Femur (tissue), 1 donor: ENCODE data around the gene KRT77.

Experiments used
- DNase-seq: peaks from one replicate; pipeline ENCODE4 v3.0.0-alpha.2; 2017

KRT77 gene

DNA sequence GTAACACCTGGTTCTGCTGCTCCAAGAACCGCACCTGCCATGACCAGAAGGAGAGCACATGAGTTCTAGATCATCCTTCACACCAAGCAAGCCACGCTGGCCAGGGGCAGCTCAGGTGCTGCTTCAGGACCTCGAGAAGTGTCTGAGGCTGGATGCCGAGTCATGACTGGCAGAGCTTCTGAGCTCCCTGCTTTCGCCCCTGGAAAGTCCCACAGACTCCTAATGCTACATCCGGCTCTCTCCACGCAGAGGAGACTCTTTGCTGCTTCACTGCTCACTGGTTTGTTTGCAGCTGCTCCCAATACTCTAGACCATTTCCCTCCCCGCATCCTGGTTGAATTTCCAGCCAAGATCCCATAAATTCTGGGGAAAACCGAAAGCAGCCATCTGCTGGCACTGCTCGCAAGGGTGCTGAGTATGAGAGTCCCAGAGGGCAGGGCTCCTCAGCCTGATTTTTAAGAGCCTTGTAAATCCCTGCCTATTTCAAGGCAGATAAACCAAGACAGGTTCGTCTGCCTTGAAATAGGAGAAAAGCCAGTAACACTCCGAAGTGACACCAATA is 52.7 kb downstream of the KRT77 start:
- no peak for DNase-seq

DNA sequence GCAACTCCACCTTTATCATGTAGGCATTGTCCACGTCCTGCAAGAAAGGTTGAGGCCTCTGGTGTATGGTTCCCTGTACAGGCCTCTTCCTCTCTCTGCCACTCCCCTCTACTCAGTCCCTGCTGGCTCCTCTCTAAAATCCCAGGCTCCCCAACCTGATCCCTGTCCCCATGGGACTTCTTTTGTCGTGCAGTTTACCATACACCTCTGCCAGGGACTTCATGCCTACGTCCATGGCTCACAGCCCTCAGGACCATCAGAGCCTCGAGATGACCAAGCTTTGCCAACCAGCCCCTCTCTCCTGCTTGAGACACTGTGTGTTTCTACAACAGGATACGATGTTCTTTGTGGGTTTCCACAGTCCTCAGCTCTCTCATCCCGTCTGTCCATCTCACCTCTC is 54.3 kb downstream of the KRT77 start:
- no peak for DNase-seq

- DNase-seq, result no peak
Measured at GRCh38 chr12:52648012-52648550, 55.2 kb downstream of the KRT77 start.

GRCh38 chr12:52647601-52648000 is 55.7 kb downstream of the KRT77 start:
- DNase-seq, result no peak

GRCh38 chr12:52646613-52647012 is 56.7 kb downstream of the KRT77 start:
- DNase-seq, result no peak

- no peak for DNase-seq
Measured at GRCh38 chr12:52645982-52646381, 57.3 kb downstream of the KRT77 start.

GRCh38 chr12:52645120-52645761 is 58.1 kb downstream of the KRT77 start:
- no peak for DNase-seq

GRCh38 chr12:52644078-52644415 is 59.3 kb downstream of the KRT77 start:
- no peak for DNase-seq

DNA sequence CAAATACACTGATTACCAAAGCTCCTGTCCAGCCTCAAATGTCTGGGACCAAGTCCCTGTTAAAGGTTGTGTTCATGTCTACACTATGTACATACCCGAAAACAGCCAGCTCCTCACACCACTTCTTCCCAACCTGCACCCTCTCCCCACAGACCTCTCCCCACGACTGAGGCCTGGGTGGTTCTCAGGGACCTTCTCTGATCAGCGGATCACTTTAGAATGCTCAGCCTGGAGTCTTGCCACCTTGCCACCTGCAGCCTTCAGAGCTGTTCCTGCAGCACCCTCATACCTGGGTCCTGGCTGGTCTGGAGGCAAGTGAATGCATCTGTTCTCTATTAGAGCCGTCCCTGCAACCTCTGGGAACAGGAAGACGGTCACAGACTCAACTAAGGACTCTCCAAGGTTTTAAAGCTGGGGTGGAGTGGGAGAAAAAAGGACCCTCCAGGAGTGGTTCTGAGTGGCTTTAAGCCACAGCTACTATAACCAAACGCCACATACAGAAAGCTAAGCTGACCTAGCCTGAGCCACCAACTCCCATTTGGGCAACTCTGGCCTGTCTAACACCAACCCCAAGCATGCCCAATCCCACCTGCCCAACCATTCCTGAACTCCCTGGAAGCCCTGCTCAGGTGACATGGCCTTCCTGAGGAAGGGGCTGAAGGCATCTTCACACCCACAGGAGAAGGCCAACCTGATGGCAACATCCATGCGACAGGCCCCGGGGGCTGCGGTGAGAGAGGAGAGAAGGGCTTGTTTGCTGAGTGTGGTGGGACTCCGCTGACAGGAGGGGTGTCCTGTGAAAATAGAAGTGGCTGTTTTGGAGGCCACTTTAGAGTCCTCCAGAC is 59.9 kb downstream of the KRT77 start:
- DNase-seq, result no peak

- DNase-seq, result no peak
Measured at GRCh38 chr12:52641468-52641867, 61.9 kb downstream of the KRT77 start.
